NCI-H1048 (cell line): Measurements from ENCODE around the gene IGSF23.
"Not testable (repeated sequence)": the region's sequence is repeated elsewhere in the genome, so short reads cannot be mapped to it uniquely, and the experiment has no call there.

Experiments
- DNase-seq: peaks from one replicate; lab custom pipeline; 2025; lab: John Stamatoyannopoulos, UW

The IGSF23 gene

DNA sequence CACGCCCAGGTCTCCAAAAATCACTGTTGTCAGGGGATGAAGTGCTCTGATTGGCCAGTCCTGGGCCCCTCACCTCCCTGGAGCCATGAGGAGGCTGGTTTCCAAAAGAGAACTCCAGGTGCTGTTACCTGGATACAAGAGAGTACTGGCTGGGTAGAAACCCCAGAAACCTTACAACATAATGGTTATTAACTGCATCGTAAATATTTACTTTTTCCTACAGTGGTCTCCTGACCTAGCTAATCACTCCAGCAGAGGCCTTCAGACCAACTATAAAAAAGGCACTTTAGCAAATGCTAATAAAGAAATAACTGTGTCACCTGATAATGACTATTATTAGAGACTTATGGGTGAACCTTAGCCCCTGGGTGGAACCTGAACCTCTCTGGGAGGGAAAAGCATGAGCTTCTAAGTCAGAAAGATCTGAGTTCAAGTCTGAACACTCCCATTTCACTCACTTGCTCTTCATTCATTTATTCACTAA is 1.5 kb upstream of the IGSF23 start:
- no peak for DNase-seq

DNA sequence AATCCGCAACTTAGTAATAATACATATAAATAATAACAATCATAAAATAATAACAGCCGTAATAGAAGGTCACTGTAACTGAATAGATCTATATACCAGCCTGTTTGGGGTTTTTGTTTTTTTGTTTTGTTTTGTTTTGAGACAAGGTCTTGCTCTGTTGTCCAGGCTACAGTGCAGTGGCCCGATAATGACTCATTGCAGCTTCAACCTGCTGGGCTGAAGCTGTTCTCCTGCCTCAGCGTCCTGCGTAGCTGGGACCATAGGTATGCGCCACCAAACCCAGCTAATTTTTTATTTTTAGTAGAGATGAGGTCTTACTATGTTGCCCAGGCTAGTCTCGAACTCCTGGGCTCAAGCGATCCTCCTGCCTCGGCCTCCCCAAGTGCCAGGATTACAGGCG is 950 bp downstream of the IGSF23 start:
- DNase-seq: no peak

DNA sequence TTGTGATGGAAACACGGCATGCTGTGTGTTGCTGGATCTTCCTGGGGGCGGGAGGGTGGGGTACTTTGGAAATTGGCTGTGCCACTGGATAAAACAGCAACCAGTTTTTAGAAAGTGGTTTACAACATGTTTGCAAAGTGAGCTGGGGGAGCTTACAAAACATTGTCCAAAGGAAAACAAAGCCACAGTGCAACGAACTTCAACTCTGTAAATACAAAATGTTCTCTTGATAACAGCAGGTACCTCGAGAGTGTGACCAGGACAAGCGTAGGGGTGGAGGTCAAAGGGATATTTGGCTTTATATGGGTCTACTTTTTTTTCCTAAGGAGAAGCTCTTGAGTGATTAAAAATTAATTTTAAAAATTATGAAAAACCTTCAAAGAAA is 2.5 kb downstream of the IGSF23 start:
- DNase-seq: no peak

DNA sequence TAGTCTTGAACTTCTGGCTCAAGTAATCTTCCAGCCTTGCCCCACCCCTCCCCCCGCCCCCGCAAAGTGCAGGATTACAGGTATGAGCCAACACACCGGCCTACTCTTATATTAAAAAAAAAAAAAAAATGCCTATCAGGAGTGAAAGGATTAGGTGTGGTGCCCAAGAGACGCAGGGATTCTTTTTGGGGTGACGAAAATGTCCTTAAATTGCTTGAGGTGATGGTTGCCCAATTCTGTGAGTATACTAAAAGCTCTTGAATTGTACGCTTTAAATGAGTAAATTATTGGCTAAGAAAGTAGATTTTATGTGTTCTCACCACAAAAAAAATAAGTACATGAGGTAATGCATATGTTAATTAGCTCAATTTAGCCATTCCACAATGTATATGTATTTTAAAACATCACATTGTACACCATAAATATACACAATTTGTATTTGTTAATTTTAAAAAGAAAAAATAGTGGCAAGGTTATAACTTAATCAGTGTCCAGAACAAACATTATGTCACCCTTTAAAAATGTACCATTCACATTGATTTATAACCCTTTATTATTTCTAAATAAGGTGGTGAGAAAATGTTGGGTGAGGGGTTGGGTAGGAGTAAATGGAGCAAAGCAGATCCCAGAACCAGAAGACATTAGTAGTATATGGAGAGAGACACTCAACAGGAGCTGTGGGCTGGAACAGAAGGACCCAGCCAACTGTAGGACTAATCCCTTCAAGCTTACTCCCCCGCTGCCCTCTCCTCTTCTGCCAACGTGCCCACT is 3.9 kb downstream of the IGSF23 start:
- no peak for DNase-seq

DNA sequence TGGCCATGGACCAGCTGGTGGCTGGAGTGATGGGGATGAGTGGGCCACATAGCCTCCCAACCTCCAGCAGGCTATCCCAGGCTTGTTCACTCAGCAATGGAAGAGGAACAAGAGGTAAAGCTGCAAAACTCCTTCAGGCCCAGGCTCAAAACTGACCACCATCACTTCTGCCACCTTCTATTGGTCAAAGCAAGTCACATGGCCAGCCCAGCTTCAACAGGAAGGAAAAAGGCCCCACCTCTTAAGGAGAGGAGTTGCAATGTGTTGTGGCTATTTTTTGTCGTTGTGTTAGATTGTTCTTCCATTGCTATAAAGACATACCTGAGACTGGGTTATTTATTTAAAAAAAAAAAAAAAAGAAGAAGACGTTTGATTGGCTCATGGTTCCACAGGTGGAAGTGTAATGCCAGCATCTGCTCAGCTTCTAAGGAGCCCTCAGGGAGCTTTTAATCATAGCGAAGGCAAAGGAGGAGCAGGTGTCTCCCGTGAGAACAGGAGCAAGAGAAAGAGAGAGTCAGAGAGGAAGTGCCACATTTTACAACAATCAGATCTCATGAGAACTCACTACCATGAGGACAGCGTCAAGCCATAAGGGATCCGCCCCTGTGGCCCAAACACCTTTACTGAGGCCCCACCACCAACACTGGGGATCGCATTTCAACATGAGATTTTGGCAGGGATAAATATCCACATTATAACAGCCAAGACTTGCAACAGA is 5.4 kb downstream of the IGSF23 start:
- DNase-seq: no peak

DNA sequence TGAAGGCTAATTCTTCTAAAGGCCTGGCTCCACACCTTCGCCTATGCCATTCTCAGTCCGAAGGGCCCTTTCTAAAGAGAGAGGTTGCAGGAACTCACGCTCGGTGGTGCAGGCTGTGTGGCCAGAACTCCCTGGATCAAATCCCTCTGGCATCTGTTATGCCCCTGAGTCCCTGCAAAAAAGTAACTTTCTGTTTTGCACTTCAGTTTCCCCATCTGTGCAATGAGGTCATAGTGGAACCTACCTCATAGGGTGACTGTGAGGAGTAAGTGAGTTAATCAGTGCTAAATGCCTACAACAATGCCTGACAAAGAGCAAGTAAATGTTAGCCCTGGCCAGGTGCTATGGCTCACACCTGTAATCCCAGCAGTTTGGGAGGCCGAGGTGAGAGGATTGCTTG is 7.3 kb downstream of the IGSF23 start:
- DNase-seq: no peak

DNA sequence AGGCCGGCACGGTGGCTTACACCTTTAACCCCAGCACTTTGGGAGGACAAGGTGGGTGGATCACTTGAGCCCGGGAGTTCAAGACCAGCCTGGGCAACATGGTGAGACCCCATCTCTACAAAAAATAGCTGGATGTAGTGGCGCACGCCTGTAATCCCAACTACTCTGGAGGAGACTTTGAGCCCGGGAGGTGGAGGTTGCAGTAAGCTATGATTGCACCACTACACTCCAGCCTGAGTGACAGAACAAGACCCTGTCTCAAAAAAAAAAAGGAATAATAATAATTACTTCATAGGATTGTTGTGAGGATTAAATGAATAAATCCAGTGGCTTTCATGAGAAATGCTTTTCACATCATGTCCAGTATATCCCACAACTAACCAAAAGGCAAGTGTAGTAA is 8.0 kb downstream of the IGSF23 start:
- no peak for DNase-seq

DNA sequence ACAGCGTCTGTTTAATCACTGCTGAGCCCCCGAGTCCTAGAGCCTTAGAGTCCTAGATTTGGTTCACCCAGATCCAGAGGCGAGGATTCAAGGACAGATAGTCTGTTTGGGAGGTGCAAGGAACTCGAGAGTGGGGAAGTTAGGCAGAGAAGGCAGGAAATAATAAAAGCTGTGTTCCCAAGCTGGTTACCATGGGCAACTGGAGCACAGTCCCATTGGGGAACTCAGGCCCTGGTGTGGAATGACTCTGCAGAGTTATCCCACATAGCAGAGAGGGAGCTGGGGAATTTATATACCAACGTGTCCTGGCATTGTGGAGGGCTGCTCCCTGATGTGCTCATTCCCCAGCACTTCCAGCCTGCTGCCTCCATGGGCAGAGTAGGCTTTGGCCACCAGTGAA is 9.7 kb downstream of the IGSF23 start:
- no peak for DNase-seq

DNA sequence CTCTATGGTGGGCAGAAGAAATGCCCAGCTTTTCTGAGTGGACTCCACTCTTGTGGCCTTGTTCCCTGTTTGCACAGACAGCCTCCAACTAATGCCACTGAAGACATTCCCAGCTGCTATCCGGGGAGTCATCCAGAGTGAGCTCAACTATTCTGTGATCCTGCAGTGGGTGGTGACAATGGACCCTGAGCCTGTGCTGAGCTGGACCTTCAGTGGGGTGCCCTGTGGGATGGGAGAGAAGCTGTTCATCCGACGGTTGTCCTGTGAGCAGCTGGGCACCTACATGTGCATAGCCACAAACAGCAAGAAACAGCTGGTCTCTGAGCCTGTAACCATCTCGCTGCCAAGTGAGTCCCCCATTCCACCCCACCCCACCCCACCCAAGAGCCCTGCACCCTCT is 10.3 kb downstream of the IGSF23 start:
- DNase-seq: no peak

DNA sequence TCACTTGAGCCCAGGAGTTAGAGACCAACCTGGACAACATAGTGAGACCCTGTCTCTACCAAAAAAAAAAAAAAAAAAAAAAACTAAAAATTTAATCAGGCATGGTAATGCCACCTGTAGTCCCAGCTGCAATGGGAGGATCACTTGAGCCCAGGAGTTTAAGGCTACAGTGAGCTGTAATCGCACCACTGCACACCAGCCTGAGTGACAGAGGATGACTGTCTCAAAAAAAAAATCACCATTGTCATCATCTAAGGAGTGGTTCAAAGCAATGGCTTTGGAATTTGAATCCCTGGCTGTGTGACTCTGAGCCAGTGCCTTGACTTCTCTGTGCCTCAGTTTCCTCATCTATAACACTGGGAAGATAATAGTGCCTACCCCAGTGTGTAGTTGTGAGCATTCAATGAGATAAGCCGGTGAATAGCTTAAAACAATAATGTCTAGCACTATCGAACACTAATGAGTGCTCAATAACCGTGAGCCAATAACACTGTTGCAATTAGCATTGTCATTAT is 11.5 kb downstream of the IGSF23 start:
- DNase-seq: no peak

DNA sequence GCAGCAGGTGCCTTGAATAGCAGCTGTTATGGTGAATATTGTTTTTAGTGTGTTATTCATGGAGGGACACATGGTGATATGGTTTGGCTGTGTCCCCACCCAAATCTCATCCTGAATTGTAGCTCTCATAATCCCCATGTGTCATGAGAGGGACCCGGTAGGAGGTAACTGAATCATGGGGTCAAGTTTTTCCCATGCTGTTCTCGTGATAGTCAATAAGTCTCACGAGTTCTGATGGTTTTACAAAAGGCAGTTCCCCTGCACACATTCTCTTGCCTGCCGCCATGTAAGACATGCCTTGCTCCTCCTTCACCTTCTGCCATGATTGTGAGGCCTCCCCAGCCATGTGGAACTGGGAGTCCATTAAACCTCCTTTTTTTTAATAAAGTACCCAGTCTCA is 12.3 kb downstream of the IGSF23 start:
- DNase-seq: not testable (repeated sequence)

DNA sequence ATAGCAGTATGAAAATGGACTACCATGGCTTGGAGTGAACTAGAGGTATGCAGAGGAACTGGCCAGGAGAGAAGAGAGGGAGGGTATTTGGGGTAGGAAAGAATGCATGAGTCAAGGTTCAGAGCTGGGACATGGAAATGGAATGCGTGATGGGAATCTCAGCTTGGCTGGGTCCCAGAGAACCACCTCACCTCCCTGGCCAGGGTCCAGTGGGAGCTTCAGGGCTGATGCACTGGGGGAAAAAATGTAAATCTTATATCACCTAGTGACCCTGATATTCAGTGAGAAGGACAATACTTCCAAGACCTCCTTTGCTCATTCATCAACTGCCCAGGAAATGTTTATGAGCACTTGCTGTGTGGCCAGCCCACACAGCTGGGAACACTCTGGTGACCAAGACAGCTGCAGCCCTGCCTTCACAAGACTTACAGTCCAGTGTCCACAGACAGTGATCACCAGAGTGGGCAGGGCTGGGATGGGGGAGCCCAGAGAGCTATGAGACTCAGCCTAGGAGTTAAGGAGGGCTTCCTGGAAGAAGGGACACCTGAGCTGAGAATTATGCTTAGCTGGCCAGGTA is 12.8 kb downstream of the IGSF23 start:
- DNase-seq: no peak

DNA sequence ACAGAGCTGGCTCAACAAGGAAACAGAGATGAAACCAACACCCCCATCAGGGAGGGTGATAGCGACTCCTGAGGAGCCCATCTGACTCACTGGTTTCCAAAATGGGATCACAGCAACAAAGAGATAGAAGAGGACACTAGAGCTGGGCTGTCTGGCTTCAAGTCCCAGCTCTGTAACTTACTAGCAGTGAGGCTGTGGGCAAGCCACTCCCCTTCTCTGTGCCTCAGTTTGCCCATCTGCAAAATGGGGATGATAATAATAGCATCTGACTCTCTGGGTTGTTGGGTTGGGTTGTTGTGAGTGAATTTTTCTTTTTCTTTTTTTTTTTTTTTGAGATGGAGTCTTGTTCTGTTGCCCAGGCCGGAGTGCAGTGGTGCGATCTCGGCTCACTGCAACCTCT is 14.3 kb downstream of the IGSF23 start:
- DNase-seq: no peak

DNA sequence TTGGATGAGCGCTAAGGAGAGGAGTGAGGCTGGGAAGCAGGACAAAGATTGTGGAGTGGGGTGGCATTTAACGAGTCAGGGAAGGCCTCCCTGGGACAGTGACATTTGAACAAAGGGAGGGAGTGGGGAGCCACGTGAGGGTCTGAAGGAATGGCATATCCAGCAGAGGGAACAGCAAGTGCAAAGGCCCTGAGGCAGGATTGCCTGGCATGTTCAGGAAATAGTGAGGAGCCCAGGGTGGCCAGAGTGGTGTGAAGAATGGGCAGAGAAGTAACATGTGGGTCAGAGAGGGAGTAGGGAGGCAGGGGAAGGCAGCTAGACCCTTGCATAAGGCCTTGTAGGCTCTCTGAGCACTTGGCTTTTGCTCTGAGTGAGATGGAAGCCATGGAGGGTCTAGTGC is 15.4 kb downstream of the IGSF23 start:
- no peak for DNase-seq

DNA sequence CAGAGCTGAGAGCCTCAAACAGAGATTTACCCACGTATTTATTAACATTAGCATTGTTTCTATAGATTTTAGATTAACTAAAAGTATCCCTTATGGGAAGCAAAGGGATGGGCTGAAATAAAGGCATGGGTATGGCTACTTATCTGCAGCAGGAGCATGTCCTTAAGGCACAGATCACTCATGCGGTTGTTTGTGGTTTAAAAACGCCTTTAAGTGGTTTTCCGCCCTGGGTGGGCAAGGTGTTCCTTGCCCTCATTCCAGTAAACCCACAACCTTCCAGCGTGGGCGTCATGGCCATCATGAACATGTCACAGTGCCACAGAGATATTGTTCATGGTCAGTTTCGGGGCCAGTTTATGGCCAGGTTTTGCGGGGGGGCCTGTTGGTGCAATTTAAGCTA is 18.2 kb downstream of the IGSF23 start:
- DNase-seq: not testable (repeated sequence)

DNA sequence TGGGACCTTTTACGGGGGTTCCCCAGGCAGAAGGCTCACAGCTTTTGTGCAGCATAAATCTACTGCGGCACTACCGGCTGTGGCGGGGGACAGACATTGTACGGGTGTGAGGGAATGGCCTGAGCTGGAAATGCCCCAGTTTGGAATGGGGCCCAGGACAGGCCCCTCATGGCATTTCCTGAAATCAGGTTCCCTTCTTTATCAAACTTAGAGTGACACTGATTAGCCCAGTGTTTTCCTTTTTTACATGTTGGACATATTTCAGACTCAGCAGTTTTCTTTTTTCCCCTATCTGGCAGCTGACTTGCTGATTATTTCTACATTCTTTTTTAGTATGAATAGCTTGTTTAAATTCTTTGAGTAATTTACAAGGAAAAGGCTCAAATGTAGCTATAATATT is 20.7 kb downstream of the IGSF23 start:
- DNase-seq: not testable (repeated sequence)

DNA sequence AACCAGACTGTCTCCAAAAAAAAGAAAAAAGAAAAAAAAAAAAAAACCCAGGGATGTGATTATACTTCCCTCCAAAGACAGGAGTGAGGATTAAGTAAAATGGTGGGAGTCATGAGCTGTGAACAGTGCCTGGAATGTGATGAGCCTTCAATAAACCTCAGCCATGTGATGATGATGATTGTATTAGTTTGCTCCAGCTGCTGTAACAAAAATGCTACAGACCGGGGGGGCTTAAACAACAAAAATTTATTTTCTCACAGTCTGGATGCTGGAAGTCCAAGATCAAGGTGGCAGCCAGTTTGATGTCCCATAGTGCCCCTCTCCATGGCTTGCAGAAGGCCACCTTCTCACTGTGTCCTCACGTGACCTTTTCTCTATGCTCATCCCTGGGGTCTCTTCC is 21.4 kb downstream of the IGSF23 start:
- no peak for DNase-seq

DNA sequence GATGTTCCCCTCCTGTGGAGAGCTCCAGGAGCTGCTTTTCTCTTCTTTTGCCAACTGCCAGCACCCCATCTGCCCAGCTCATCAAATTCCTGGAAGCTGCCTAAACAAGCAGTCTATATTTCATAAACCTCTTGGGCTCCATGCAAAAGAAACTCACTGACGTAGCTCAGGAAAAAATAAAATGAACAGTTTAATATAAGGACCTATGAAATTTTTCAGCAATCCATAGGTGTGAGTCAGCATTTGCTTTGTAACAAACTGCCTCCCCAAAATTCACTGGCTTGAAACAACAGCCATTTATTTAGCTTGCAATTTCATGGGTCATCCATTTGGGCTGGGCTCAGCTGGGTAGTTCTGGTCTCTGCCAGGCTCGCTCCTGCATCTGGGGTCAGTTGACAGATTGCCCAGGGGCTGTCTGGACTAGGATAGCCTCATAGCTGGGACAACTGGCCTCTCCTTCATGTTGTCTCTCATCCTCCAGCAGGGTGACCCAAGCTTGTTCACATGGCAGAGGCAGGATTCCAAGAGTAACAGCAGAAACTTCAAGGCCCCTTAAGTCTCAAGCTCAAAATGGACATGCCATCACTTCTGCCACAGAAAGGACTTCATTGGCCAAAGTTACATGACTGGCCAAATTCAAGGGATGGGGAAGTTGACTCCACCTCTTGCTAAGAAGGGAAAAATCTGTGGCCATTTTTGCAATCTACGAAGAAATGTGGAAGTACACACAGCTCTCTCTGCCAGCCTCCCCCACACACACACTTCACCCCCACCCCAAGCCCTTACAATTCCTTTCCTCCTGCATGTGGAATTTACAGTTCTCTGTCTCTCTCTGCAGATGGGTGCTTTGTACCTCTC is 22.4 kb downstream of the IGSF23 start:
- DNase-seq: no peak

DNA sequence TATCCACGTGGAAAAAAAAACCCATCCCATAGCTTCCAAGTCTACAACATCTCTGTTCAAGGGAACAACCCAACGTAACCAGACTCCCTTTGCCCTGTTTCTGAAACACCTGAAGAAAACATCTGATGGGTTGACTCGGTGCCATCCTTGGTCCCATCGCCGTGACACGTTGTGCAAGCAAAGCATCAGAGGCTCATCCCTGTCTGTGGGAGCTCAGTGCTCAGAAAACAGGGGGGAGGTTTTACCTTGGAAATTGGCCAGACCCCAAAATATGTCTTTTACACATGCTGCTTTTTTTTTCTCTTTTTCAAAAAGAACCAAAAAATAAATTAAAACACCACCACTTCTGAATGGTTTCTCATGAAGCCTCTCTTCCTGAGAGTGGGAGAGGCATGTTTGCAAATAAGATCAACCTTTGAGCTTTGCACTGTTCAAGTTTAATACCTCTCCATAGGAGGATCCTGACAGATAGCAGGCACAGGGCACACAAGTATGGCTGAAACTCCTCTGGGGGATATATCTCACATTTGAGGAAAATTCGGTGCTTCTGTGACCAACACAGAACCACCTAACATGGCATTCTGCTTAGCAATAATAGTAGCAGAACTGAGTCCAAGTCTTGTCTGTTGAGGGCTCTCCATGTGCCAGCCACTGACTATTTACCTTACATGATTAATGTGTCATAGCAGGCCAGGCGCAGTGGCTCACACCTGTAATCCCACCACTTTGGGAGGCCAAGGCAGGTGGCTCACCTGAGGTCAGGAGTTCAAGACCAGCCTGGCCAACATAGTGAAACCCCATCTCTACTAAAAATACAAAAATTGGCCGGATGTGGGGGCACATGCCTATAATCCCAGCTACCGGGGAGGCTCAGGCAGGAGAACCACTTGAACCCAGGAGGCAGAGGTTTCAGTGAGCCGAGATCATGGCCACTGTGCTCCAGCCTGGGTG is 23.4 kb downstream of the IGSF23 start:
- DNase-seq: no peak

DNA sequence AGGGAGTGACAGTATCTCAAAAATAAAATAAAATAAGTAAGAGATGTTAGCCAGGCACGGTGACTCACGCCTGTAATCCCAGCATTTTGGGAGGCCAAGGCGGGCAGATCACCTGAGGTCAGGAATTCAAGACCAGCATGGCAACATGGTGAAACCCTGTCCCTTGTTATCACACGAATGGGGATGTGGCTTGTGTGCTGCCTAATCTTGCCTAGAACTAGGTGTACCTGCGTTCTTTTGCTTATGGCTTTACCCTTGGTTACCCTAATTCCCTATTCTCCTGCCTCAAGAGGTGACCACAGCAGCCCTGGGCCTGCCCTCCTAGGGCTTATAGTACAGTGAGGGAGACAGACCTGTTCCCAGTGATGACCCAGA is 24.0 kb downstream of the IGSF23 start:
- no peak for DNase-seq

DNA sequence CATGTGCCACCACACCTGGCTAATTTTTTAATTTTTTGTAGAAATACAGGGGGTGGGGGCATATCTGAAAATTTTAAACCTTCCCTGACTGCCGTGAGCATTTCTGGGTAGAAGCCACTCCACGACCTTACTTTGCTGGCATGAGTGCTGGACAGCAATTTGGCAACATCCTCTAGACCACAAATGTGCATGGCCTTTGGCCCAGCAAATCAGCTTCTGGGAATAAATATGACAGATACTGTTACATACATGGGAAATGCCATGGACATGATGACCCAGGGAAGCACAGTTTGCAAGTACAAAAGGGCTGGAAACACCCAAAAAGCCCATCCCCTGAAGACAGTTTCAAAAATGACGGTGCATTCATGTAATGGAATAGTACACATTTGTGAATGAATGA is 27.2 kb downstream of the IGSF23 start:
- DNase-seq: no peak
